Fibroblast of the conjunctiva (primary cell): ENCODE data around the gene ABR.
"Not testable (repeated sequence)": the region's sequence is repeated elsewhere in the genome, so short reads cannot be mapped to it uniquely, and the experiment has no call there.

ENCODE experiments used
- DNase-seq: peaks from one replicate; pipeline ENCODE4 v3.0.0-alpha.2; 2010; ENCODE audit warnings: low read depth

Gene ABR

GRCh38 chr17:1147664-1148063 lies 32.1 kb downstream of the ABR start:
- peak; percentile 23 for DNase-seq

- no peak for DNase-seq
Measured at GRCh38 chr17:1146561-1147265, 33.1 kb downstream of the ABR start.

GRCh38 chr17:1145311-1145986 lies 34.3 kb downstream of the ABR start:
- DNase-seq, result no peak

- no peak for DNase-seq
Measured at GRCh38 chr17:1144162-1144561, 35.6 kb downstream of the ABR start.

- DNase-seq, result no peak
Measured at GRCh38 chr17:1143573-1143972, 36.2 kb downstream of the ABR start.

GRCh38 chr17:1142561-1142971 lies 37.2 kb downstream of the ABR start:
- no peak for DNase-seq

GRCh38 chr17:1137465-1137894 lies 42.3 kb downstream of the ABR start:
- no peak for DNase-seq

GRCh38 chr17:1136748-1137147 lies 43.0 kb downstream of the ABR start:
- DNase-seq, result no peak

- DNase-seq, result no peak
Measured at GRCh38 chr17:1134634-1135324, 45.0 kb downstream of the ABR start.

GRCh38 chr17:1130191-1130590 lies 49.6 kb downstream of the ABR start:
- DNase-seq, result no peak

GRCh38 chr17:1128463-1128862 lies 51.3 kb downstream of the ABR start:
- DNase-seq, result not testable (repeated sequence)

GRCh38 chr17:1126801-1127550 lies 52.8 kb downstream of the ABR start:
- DNase-seq, result no peak

- DNase-seq, result no peak
Measured at GRCh38 chr17:1126250-1126797, 53.5 kb downstream of the ABR start.

GRCh38 chr17:1125788-1126145 lies 54.0 kb downstream of the ABR start:
- DNase-seq, result no peak

GRCh38 chr17:1124896-1125787 lies 54.6 kb downstream of the ABR start:
- no peak for DNase-seq

GRCh38 chr17:1123921-1124715 lies 55.7 kb downstream of the ABR start:
- no peak for DNase-seq

- no peak for DNase-seq
Measured at GRCh38 chr17:1123393-1123831, 56.4 kb downstream of the ABR start.

- DNase-seq, result peak; percentile 34
Measured at GRCh38 chr17:1122533-1123392, 57.0 kb downstream of the ABR start.

GRCh38 chr17:1121442-1121817 lies 58.4 kb downstream of the ABR start:
- DNase-seq, result not testable (repeated sequence)
